Mononuclear cell (primary cell): Measurements from ENCODE around the gene MGAT4A. TPM values are rescaled to one million over a fixed set of nuclear protein-coding genes. Genes with fewer than 3 reads are reported as not detected.

ENCODE experiments used
- H3K27me3 ChIP-seq: 2 replicates; pipeline ENCODE4 v1.6.0; 2011; ENCODE audit warnings: low read length, control low read depth; ENCODE audit not compliant: insufficient read depth
- H3K4me1 ChIP-seq: 2 replicates; pipeline ENCODE4 v1.5.1; 2011; ENCODE audit warnings: mild to moderate bottlenecking, low read length, control low read depth; ENCODE audit not compliant: insufficient read depth
- H3K4me3 ChIP-seq: 2 replicates; pipeline ENCODE4 v1.5.1; 2011; ENCODE audit warnings: mild to moderate bottlenecking, low read length, moderate library complexity
- H3K9me3 ChIP-seq: 2 replicates; pipeline ENCODE4 v1.5.1; 2011; ENCODE audit warnings: low read depth, mild to moderate bottlenecking, control low read depth, low read length
- total RNA-seq: library from RNA; depleted of rRNA; stranded (reverse); fragments of >200 nt; gene quantifications from one replicate; pipeline ENCODE4 v1.2.3, GENCODE V29; 2012

MGAT4A gene
- total RNA-seq, 1 donor = 207 TPM

DNA sequence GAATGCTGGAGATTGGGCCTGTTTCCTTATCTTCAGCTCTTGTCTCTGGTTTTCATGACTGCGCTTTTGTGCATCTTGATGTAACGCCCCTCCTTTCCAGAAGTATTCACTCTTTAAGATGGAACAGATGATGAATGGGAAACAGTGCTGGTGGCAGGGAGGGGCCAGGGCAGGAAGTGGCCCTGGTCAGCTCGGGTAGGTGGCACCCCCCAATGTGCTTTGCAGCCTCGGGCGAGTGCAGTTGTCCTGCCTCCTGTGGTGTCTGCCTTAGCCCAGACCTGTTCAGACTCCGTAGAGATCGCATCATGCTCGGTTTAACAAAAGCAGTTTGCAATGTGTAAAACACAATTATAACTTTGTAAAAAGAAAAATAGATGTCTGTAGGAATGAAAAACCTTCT, 17.0 kb upstream of the MGAT4A start:
- Histone ChIP-seq H3K9me3 (no peaks in the 10 kb centered on the region), H3K4me1 (peaks cover 34% of the 10 kb centered on the region), H3K4me3 (no peak overlapping the region)

GRCh38 chr2:98746426-98746825, 15.5 kb upstream of the MGAT4A start:
- peaks cover 34% of the 10 kb centered on the region for H3K4me1 ChIP-seq
- no peak overlapping the region for H3K4me3 ChIP-seq
- H3K27me3 ChIP-seq = no peaks in the 10 kb centered on the region
- no peaks in the 10 kb centered on the region for H3K9me3 ChIP-seq

More for the DNA sequence above, 17.0 kb upstream of the MGAT4A start:
- no peaks in the 10 kb centered on the region for H3K27me3 ChIP-seq

- peaks cover 25% of the 10 kb centered on the region for H3K4me1 ChIP-seq
- no peak overlapping the region for H3K4me3 ChIP-seq
- no peaks in the 10 kb centered on the region for H3K9me3 ChIP-seq
- H3K27me3 ChIP-seq = no peaks in the 10 kb centered on the region
Observed at GRCh38 chr2:98744595-98744994, 13.7 kb upstream of the MGAT4A start.

- Histone ChIP-seq H3K4me3 (no peak overlapping the region), H3K27me3 (no peaks in the 10 kb centered on the region), H3K4me1 (peaks cover 18% of the 10 kb centered on the region), H3K9me3 (no peaks in the 10 kb centered on the region)
Observed at GRCh38 chr2:98743835-98744234, 12.9 kb upstream of the MGAT4A start.

- peaks cover 25% of the 10 kb centered on the region for H3K4me1 ChIP-seq
- H3K9me3 ChIP-seq = no peaks in the 10 kb centered on the region
- no peak overlapping the region for H3K4me3 ChIP-seq
- H3K27me3 ChIP-seq = no peaks in the 10 kb centered on the region
Observed at GRCh38 chr2:98739020-98739419, 8.1 kb upstream of the MGAT4A start.

DNA sequence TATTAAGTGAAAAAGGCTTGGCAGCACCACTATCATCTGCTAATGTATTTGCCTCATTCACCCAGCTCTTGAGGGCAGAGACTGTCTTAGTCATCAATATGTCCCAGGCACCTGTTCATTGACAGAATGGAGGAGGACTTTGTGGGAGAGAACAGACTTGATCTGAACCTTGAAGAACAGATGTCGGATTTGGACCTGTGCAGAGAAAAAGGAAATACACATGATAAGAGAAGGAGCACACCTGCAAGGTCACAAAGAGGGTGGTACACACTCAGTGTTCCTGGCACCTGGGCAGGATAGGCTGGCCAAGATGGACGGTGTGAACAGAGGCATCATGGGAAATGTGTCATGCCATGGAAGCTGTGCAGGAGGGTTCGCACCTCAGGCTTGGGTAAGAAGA, 7.4 kb upstream of the MGAT4A start:
- H3K4me1 ChIP-seq = peaks cover 32% of the 10 kb centered on the region
- H3K9me3 ChIP-seq = no peaks in the 10 kb centered on the region
- no peak overlapping the region for H3K4me3 ChIP-seq
- no peaks in the 10 kb centered on the region for H3K27me3 ChIP-seq

DNA sequence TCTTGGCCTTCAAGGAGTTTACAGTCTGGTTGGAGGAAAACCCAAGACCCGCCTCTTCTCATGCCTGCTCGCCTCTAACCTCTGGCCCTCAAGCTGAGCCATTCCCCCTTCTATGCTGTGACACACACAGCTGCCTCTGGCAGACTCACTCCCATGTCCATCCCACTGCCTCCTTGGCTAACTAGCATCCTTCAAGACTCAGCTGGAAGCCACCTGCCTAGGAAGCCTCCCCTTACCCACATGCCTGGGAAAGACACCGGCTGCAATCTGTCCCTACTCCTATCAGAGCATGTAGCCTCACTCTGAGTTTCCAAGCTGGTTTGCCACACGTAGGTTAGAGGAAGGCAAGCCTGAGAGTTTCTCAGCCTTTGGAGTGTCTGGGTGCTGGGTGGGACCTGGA, 6.9 kb upstream of the MGAT4A start:
- H3K9me3 ChIP-seq = no peaks in the 10 kb centered on the region
- no peaks in the 10 kb centered on the region for H3K27me3 ChIP-seq
- H3K4me1 ChIP-seq = peaks cover 33% of the 10 kb centered on the region
- H3K4me3 ChIP-seq = no peak overlapping the region

GRCh38 chr2:98736464-98736889, 5.5 kb upstream of the MGAT4A start:
- Histone ChIP-seq H3K27me3 (no peaks in the 10 kb centered on the region), H3K4me3 (no peak overlapping the region), H3K9me3 (no peaks in the 10 kb centered on the region), H3K4me1 (peaks cover 47% of the 10 kb centered on the region)

DNA sequence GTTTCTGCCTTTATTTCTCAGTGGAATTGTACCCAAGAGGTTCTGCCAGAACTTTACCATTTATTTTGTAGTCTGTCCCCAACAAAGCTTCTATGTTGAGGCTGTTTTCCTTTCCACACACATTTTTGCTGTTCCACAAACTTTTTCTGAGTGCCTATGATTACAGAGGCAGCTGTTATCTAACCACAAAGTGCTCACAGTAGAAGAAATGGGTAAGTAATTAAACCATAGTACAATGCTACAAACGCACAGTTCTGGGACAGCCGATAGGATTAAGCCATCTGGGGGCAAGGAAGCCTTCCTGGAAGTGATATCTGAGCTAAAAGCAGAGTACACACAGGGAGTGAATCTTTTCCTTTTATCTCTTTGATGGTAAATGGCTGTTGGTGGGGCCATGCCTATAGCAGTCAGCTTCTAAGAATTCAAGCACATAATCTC, 3.9 kb upstream of the MGAT4A start:
- H3K4me3 ChIP-seq = no peak overlapping the region
- H3K9me3 ChIP-seq = no peaks in the 10 kb centered on the region
- H3K27me3 ChIP-seq = no peaks in the 10 kb centered on the region
- H3K4me1 ChIP-seq = peaks cover 47% of the 10 kb centered on the region

DNA sequence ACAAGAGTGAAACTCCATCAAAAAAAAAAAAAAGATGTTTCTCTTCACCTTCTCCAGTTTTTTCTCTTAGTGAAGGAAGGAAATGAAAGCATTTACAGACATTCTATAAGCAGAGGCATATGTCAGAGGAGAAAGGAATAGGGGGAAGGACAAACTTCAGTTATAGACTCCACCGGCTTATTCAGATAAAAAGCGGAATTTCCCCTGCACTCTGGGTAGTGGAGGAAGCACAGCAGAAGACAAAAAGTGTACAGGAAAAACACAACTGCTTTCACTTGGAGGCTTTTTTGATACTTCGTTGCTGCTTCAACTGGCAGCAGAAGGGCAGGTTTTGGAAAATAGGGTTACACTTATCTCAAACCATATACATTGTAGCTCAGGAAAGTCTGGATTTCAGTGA, 3.2 kb upstream of the MGAT4A start:
- no peaks in the 10 kb centered on the region for H3K27me3 ChIP-seq
- peaks cover 54% of the 10 kb centered on the region for H3K4me1 ChIP-seq
- no peak overlapping the region for H3K4me3 ChIP-seq
- H3K9me3 ChIP-seq = no peaks in the 10 kb centered on the region

DNA sequence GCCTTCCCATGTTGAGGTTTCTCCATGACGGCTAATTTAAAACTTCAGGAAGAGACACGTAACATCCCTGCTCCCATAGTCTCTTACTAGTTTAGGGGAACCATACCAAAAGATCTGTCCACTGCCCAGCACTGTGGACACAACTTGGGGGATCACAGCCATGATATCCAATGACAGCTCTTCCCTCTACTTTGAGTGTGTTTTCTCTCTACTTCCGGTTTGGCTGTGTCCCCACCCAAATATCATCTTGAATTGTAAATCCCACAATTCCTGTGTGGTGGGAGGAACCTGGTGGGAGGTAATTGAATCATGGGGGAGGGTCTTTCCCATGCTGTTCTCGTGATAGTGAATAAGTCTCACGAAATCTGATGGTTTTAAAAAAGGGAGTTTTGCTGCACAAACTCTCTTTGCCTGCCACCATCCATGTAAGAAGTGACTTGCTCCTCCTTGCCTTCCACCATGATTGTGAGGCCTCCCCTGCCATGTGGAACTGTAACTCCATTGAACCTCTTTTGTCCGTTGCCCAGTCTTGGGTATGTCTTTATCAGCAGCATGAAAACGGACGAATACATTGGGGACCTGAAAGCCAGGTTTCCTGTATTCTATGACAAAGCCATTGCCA, 1.6 kb upstream of the MGAT4A start:
- peaks cover 66% of the 10 kb centered on the region for H3K4me1 ChIP-seq
- H3K27me3 ChIP-seq = no peaks in the 10 kb centered on the region
- H3K4me3 ChIP-seq = peak overlapping the region; percentile 77
- H3K9me3 ChIP-seq = no peaks in the 10 kb centered on the region

DNA sequence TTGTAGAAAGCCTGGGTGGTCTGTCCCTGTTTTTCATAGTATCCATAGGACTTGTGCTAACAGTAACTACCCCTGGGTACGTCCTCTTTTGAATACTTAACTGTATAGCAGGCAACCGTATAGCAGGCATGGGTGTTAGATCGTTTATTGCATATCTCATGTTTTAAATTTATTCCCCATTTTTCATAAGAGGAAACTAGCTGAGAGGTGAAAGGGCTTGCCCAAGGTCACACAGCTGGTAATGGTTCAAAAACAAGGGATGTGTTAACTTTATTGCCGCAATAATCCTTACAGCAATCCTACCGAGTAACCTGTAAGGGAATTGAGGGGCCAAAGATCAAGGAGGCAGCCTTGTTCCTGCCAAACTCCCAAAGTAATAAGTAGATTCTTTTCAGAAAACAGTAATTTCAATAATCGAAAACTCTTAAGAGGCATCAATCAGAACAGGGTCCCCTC, 990 bp upstream of the MGAT4A start:
- no peaks in the 10 kb centered on the region for H3K27me3 ChIP-seq
- H3K4me3 ChIP-seq = peak overlapping the region; percentile 77
- H3K9me3 ChIP-seq = no peaks in the 10 kb centered on the region
- H3K4me1 ChIP-seq = peaks cover 69% of the 10 kb centered on the region

DNA sequence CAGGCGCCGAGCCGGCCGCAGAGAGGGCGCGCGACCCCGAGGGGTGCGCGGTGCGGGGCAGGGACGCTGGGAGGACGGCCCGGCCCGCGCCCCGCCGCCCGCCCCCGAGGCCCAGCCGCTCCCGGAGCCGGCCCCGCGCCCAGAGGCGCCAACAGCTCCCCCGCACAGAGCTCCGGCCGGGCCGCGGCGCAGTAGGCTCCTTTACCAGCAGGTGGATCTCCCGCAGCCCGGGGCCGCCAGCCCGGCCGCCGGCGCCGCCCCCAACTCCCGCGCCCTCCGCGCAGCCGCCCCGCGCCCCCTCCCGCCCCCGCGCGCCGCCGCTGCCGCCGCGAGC, 258 bp downstream of the MGAT4A start:
- H3K4me1 ChIP-seq = peaks cover 67% of the 10 kb centered on the region
- H3K4me3 ChIP-seq = peak overlapping the region; percentile 50
- no peaks in the 10 kb centered on the region for H3K27me3 ChIP-seq
- no peaks in the 10 kb centered on the region for H3K9me3 ChIP-seq

GRCh38 chr2:98730053-98730706, 752 bp downstream of the MGAT4A start:
- H3K9me3 ChIP-seq = no peaks in the 10 kb centered on the region
- H3K4me3 ChIP-seq = peak overlapping the region; percentile 50
- H3K27me3 ChIP-seq = no peaks in the 10 kb centered on the region
- H3K4me1 ChIP-seq = peaks cover 64% of the 10 kb centered on the region

GRCh38 chr2:98729652-98730051, 1.3 kb downstream of the MGAT4A start:
- Histone ChIP-seq H3K9me3 (no peaks in the 10 kb centered on the region), H3K27me3 (no peaks in the 10 kb centered on the region), H3K4me3 (peak overlapping the region; percentile 50), H3K4me1 (peaks cover 61% of the 10 kb centered on the region)
